HG03558 (cell line): ENCODE data around the gene STK10.
A peak's percentile ranks its signal among the peaks of the same experiment; 100 is the strongest.
"Not testable (repeated sequence)": the region's sequence is repeated elsewhere in the genome, so short reads cannot be mapped to it uniquely, and the experiment has no call there.

Experiments
- ATAC-seq: cut with Tn5 transposase; IDR thresholded peaks from one replicate; pipeline ENCODE4 v1.9.1; 2021; ENCODE audit warnings: moderate number of reproducible peaks; ENCODE audit not compliant: unreplicated experiment; ENCODE audit errors: extremely low read depth

Gene STK10

GRCh38 chr5:172167895-172168294, 20.1 kb downstream of the STK10 start:
- no peak for ATAC-seq

GRCh38 chr5:172166030-172166826, 21.8 kb downstream of the STK10 start:
- ATAC-seq = no peak

GRCh38 chr5:172165465-172165864, 22.6 kb downstream of the STK10 start:
- peak; percentile 61 for ATAC-seq

- ATAC-seq = no peak
Measured at GRCh38 chr5:172164769-172165212, 23.2 kb downstream of the STK10 start.

- ATAC-seq = no peak
Measured at GRCh38 chr5:172163346-172163745, 24.7 kb downstream of the STK10 start.

GRCh38 chr5:172162987-172163343, 25.1 kb downstream of the STK10 start:
- no peak for ATAC-seq

- ATAC-seq = no peak
Measured at GRCh38 chr5:172162323-172162986, 25.6 kb downstream of the STK10 start.

- ATAC-seq = no peak
Measured at GRCh38 chr5:172160506-172160905, 27.5 kb downstream of the STK10 start.

- no peak for ATAC-seq
Measured at GRCh38 chr5:172159016-172159415, 29.0 kb downstream of the STK10 start.

GRCh38 chr5:172156541-172156994, 31.5 kb downstream of the STK10 start:
- ATAC-seq = no peak

GRCh38 chr5:172155101-172155500, 32.9 kb downstream of the STK10 start:
- not testable (repeated sequence) for ATAC-seq

- no peak for ATAC-seq
Measured at GRCh38 chr5:172153695-172154094, 34.3 kb downstream of the STK10 start.

GRCh38 chr5:172151661-172152210, 36.3 kb downstream of the STK10 start:
- ATAC-seq = no peak

GRCh38 chr5:172150514-172151425, 37.3 kb downstream of the STK10 start:
- ATAC-seq = no peak

GRCh38 chr5:172149481-172149880, 38.5 kb downstream of the STK10 start:
- not testable (repeated sequence) for ATAC-seq

- ATAC-seq = no peak
Measured at GRCh38 chr5:172149073-172149472, 39.0 kb downstream of the STK10 start.

- no peak for ATAC-seq
Measured at GRCh38 chr5:172148381-172148780, 39.6 kb downstream of the STK10 start.

- no peak for ATAC-seq
Measured at GRCh38 chr5:172147857-172148256, 40.2 kb downstream of the STK10 start.

GRCh38 chr5:172146748-172147092, 41.3 kb downstream of the STK10 start:
- ATAC-seq = no peak
